ENCODE measurements around the gene OR51E2. TPM values are rescaled to one million over a fixed set of nuclear protein-coding genes. Genes with fewer than 3 reads are reported as not detected.

The OR51E2 gene
- total RNA-seq, 2 donors from 2014 or later: 0.30 to 0.74 TPM

DNA sequence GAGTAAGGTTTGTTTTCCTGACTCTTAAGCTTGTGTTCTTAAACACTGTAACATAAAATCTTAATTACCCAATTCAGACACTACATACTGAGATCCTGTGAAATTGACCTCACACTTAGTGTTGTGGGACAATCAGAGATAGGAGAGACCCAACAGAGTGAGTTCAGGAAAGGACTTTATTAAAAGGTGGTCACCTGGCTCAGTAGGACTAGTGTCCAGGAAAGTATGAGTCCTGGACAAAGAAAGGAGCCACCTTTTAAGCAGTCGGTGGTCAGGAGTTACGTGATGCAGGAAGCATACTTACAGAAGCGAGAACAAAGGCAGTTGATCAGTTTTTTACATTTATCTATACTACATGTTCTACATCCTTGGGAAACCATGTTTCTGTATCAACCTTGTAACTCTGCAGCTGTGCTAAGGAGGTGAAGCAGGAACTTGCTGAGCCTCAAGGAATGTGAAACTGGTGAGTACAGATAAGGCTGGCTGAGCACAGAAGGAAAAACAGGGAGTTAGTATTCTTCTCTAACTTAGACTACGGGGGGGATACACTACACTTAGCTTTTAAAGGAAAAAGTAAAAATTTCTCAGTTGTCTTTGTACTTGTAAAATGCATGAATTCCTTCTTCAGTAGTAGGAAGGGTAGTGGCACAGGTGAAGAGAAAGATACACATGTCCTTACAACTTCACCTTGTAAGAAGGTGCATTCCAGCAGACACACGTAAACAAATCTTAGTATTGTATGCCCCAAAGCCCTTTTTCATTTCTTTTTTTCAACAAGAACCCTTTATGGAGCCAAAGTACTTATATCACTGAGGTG is 38.8 kb downstream of the OR51E2 start:
- Histone ChIP-seq H3K9me3 (no peaks in the 10 kb centered on the region), H3K36me3 (no peaks in the 10 kb centered on the region), H3K27me3 (no peaks in the 10 kb centered on the region), H3K4me1 (no peaks in the 10 kb centered on the region), H3K27ac (no peak overlapping the region), H3K4me3 (no peak overlapping the region), H3K9ac (ENCODE audit: low read depth in 2 of 2, low read length in 2 of 2) (no peak overlapping the region)
- intact Hi-C loops (cut with DNase I): no loop called here
- TF ChIP-seq, protein P1, sequence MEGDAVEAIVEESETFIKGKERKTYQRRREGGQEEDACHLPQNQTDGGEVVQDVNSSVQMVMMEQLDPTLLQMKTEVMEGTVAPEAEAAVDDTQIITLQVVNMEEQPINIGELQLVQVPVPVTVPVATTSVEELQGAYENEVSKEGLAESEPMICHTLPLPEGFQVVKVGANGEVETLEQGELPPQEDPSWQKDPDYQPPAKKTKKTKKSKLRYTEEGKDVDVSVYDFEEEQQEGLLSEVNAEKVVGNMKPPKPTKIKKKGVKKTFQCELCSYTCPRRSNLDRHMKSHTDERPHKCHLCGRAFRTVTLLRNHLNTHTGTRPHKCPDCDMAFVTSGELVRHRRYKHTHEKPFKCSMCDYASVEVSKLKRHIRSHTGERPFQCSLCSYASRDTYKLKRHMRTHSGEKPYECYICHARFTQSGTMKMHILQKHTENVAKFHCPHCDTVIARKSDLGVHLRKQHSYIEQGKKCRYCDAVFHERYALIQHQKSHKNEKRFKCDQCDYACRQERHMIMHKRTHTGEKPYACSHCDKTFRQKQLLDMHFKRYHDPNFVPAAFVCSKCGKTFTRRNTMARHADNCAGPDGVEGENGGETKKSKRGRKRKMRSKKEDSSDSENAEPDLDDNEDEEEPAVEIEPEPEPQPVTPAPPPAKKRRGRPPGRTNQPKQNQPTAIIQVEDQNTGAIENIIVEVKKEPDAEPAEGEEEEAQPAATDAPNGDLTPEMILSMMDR (IDR thresholded peaks at IDR 0.05): no peak
- no peak for DNase-seq

DNA sequence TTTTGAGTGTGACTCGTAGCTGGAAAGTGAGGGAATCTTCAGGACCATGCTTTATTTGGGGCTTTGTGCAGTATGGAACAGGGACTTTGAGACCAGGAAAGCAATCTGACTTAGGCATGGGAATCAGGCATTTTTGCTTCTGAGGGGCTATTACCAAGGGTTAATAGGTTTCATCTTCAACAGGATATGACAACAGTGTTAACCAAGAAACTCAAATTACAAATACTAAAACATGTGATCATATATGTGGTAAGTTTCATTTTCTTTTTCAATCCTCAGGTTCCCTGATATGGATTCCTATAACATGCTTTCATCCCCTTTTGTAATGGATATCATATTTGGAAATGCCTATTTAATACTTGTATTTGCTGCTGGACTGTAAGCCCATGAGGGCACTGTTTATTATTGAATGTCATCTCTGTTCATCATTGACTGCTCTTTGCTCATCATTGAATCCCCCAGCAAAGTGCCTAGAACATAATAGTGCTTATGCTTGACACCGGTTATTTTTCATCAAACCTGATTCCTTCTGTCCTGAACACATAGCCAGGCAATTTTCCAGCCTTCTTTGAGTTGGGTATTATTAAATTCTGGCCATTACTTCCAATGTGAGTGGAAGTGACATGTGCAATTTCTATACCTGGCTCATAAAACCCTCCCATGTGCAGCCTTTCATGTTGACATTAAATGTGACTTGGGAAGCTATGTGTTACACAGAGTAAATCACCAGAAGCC is 42.9 kb downstream of the OR51E2 start:
- H3K36me3 ChIP-seq: no peaks in the 10 kb centered on the region
- no peaks in the 10 kb centered on the region for H3K27me3 ChIP-seq
- no peak overlapping the region for H3K27ac ChIP-seq
- H3K9ac ChIP-seq (ENCODE audit: low read depth in 2 of 2, low read length in 2 of 2): no peak overlapping the region
- H3K4me1 ChIP-seq: no peaks in the 10 kb centered on the region
- TF ChIP-seq, protein P1 (IDR thresholded peaks at IDR 0.05): no peak
- no peak overlapping the region for H3K4me3 ChIP-seq
- DNase-seq: no peak
- intact Hi-C loops (cut with DNase I): no loop called here
- H3K9me3 ChIP-seq: no peaks in the 10 kb centered on the region

DNA sequence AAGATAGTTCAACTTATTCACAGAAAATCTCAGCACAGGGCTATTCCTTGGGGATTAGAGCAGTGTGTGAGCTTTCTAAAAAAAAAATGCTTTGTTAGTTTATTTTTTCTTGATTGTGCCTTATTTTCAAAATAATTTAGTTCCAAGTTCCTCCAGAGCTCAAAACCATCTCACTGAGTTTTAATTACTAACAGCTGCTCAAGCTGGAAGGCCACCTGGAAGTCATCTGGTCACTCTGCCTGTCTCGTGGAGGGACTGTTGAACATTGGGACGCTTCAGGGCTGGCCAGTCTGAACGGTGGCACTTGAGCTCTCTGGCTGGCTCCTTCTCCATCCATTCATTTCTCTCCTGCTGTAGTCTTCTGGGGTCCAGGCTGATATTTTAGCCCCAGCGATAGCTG is 49.9 kb downstream of the OR51E2 start:
- TF ChIP-seq, protein P1 (IDR thresholded peaks at IDR 0.05): no peak
- H3K9ac ChIP-seq (ENCODE audit: low read depth in 2 of 2, low read length in 2 of 2): no peak overlapping the region
- no peaks in the 10 kb centered on the region for H3K4me1 ChIP-seq
- intact Hi-C loops (cut with DNase I): no loop called here
- H3K9me3 ChIP-seq: no peaks in the 10 kb centered on the region
- H3K27ac ChIP-seq: no peak overlapping the region
- no peaks in the 10 kb centered on the region for H3K27me3 ChIP-seq
- no peak for DNase-seq
- no peak overlapping the region for H3K4me3 ChIP-seq
- H3K36me3 ChIP-seq: no peaks in the 10 kb centered on the region

DNA sequence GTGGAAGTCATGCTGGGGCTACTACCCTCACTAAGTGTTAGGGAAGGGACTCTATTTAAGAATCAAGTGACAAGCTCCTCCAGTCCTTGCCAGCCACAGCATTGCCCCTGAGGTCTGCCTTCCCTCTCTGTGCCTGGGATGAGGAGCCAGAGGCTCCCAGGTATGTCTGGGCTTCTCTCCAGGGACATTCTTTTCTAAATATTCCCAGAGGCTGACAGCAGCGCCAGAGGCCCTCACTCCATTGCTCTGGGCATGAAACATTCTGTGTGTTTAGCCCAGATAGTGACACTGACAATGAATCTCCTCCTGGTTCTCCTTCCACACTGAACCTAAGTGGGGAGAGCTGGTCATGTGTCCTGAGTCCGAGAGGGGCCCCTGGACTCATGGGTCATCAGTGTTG is 51.7 kb downstream of the OR51E2 start:
- no peak for DNase-seq
- TF ChIP-seq, protein P1 (IDR thresholded peaks at IDR 0.05): no peak
- no peaks in the 10 kb centered on the region for H3K27me3 ChIP-seq
- H3K27ac ChIP-seq: no peak overlapping the region
- intact Hi-C loops (cut with DNase I): no loop called here
- no peaks in the 10 kb centered on the region for H3K36me3 ChIP-seq
- no peaks in the 10 kb centered on the region for H3K4me1 ChIP-seq
- H3K4me3 ChIP-seq: no peak overlapping the region
- no peaks in the 10 kb centered on the region for H3K9me3 ChIP-seq
- no peak overlapping the region for H3K9ac ChIP-seq (ENCODE audit: low read depth in 2 of 2, low read length in 2 of 2)

DNA sequence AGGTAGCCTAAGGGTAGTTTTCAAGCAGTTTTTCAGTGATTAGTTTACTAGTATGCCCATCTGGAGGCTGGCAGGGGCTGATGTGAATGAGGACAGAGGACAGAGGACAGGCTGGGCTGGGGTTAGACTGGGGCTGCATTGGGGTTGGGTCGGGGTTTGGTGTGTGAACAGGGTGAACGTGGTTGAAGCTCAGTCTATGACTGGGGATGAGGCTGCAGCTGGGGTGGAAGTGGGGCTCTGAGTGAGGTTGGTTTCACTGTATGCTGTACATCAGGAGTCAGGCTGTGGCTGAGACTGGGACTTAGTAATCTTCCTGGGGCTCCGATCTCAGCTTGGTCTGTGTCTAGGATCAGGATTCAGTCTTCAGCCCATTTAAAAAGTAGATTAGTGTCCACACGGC is 53.4 kb downstream of the OR51E2 start:
- TF ChIP-seq, protein P1 (IDR thresholded peaks at IDR 0.05): no peak
- H3K9ac ChIP-seq (ENCODE audit: low read depth in 2 of 2, low read length in 2 of 2): no peak overlapping the region
- no peaks in the 10 kb centered on the region for H3K9me3 ChIP-seq
- H3K27ac ChIP-seq: no peak overlapping the region
- no peaks in the 10 kb centered on the region for H3K4me1 ChIP-seq
- DNase-seq: no peak
- H3K4me3 ChIP-seq: no peak overlapping the region
- intact Hi-C loops (cut with DNase I): no loop called here
- H3K27me3 ChIP-seq: no peaks in the 10 kb centered on the region
- H3K36me3 ChIP-seq: no peaks in the 10 kb centered on the region
